Stimulated activated CD4-positive, alpha-beta T cell treated with anti-CD3 and anti-CD28 coated beads, Interleukin-1b, Interleukin-23, amount 100 ng/mL, for 4 hours (primary cell): ENCODE measurements around the gene RSPH1.
A peak's percentile ranks its signal among the peaks of the same experiment; 100 is the strongest.

Experiments
- DNase-seq, 2 donors: peaks; one replicate each; pipeline ENCODE4 v3.0.0-alpha.2; 2020; ENCODE audit warnings: low read depth in 2 of 2

RSPH1 gene

DNA sequence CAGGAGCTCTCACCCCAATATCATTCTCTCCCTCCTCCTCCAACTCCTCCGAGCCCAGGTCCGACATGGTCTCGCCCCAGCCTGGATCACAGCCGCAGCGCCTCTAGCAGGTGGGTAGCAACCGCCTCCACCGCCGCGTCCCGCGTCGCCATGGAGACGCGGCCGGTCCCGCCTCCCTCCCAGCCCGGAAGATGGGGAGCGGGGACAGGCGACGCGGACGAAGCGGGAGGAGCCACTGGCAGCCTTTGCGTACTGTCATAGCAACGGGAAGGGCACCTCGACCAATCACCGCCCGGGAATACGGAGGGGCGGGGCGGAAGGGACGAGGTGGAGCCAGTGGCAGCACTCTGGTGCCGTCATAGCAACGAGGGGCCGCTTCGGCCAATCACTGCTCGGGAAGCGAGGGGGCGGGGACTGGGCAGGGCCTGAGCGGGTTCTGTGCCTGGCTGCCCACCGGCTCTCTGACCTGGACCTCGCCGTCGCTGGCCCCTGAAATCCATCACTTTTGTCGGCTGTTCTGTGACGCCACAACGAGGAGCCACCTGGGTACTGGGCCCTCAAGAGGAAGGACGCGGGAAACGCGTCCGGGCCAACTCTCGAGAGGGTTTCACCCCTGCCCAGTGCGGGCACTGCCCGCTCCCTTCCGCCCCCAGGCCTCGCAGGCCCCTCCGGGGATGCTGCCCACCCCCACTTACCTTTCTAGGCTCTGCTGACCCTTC, at the start of gene RSPH1:
RSPH1 (minus strand) TSS at position 105 of the 719 bp plus-strand sequence; CDS start at position 67, 38 bp downstream.
- DNase-seq, result peak; percentile 98 to 99

DNA sequence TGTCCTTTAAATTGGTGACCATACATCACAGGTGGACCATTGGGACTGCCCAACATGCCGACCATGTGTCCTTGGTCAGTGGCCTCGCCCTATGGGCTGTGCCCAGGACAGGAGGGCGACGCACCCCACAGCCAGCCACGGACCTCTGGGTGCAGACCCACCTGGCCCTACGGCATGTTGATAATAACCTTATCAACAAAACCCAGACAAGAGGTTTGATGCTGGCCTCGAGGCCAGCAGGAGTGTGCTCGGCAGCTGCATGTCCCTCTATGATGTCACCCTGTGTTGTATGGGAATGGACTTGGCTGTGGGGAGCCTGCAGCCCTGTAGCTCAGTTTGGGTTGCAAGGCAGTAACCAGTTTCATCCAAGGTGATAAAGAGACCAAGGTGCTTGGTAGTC, 49.7 kb upstream of the RSPH1 start:
- no peak for DNase-seq

DNA sequence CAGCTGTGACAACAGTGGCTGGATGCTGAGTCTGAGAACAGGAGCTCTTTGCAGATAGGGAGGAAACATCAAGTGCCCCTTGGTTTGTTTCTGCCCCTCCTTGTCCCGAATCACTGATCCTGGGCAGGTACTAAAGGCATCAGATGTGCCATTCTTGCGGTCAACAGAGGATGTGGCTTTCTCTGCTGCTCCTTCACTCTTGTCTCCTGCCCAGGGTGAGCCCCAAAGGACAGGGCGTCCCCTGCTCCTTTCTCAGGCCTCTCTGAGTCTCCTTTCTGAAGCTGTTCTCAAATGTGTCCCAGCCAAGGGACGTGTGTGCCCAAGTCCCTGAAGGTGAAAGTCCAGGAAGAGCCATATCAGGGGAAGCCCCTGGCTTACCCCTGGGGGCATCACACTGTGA, 49.3 kb upstream of the RSPH1 start:
- DNase-seq, result no peak

DNA sequence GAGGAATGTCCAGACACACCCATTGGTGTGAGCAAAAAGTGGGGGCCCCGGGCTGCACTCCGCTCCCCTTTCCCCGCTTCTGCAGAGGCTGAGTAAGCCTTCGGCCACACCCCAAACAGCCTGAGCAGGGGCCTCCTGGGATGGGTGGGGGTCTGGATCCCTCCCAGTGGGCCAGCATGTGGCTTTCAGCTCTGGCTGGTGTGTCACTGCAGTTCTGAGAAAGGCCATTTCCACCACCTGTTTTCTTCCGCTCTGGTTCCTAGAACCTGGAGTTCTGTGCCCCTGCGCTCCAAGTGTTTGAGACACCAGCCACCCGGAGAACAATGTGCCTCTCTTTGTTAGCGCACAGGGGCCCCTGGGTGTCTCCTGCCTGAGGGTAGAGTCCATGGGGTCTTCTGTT, 48.5 kb upstream of the RSPH1 start:
- no peak for DNase-seq

DNA sequence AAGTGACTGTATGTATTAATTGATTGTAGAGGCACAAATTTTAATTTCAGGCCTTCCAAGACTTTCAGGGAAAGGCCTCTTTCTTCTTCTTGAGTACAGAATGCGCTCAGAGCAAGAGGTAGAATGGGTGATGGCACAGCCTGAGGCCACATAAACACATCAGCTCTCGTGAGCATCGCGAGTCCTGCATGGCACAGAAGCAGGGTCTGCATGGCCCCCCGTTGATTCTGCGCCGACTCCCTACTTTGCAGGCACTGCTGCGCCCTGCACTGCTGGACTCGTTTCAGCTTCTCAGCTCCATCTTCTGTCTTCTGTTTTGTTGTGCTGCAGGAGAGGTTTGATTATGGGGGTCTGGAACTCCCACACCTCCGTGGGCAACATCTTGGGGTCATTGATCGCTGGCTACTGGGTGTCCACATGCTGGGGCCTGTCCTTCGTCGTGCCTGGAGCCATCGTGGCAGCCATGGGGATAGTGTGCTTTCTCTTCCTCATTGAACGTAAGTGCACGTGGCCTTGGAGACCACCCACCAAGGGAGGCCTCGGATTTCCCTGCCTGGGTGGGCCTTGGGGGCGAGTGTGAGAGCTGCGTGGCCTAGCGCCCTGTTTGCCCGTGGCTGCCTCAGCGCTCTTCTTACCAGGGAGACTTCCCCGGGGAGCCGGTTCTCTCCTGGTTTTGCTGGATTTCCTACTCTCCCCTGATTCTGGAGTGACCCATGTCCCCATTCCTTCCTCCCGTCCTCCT, 47.3 kb upstream of the RSPH1 start:
- DNase-seq, result no peak

DNA sequence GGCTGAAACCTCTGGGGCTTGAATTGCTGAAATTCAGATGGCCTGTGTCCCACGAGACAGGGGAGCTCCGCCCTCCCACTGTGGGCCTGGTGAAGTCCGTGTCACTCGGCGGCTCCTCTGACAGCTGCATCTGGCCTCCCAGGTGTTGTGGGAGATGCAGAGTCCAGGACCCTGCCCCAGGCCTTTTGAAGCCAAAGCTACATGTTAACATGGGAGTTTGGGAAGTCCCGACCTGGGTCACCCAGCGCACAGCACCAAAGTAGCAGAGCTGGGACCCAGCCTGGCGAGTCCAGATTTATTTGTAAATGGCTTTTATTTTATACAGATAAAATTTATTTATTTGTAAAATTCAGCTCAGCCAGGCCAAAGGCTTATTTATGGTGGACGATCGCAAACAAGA, 46.6 kb upstream of the RSPH1 start:
- no peak for DNase-seq

DNA sequence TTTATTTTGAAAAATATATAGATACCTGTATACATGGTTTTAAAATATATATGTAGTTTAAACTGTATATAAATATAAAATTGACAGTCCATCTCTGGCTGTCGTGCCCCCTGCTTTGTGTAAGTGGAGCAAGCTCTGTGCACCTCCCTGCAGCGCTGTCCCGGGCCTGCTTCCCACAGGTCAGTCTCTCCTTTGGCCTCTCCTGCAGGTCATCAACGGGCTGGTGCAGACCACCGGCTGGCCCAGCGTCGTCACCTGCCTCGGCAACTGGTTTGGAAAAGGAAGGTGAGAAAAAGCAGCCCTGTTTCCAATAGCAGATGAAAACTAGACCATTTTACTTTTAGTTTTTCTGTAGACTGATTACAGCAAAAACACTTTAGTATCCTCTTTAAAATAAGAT, 46.2 kb upstream of the RSPH1 start:
- no peak for DNase-seq

DNA sequence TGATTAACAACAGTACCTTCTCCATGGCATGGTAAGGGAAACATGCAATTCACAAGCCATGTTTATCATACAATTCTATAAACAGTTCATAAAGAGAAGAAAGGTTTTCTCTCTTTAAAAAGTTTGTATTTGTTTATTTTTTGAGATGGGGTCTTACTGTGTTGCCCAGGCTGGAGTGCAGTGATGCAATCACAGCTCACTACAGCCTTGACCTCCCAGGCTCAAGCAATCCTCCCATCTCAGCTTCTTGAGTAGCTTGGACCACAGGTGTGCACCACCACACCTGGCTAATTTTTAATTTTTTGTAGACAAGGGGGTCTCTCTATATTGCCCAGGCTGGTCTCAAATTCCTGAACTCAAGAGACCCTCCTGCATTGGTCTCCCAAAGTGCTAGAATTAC, 45.6 kb upstream of the RSPH1 start:
- no peak for DNase-seq

DNA sequence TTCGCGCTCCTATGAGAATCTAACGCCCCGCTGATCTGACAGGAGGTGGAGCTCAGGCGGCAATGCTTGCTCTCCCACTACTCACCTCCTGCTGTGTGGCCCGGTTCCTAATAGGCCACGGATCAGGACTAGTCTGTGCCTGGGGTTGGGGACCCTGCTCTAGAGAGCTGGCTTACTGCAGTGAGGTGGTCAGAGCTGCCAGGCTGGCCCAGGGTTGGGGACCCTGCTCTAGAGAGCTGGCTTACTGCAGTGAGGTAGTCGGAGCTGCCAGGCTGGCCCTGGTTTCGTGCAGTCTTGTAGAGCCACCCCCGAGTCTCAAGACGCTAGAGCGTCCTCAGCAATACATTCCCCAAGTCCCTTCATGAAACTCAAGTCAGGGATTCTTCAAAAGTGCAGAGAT, 45.1 kb upstream of the RSPH1 start:
- no peak for DNase-seq

DNA sequence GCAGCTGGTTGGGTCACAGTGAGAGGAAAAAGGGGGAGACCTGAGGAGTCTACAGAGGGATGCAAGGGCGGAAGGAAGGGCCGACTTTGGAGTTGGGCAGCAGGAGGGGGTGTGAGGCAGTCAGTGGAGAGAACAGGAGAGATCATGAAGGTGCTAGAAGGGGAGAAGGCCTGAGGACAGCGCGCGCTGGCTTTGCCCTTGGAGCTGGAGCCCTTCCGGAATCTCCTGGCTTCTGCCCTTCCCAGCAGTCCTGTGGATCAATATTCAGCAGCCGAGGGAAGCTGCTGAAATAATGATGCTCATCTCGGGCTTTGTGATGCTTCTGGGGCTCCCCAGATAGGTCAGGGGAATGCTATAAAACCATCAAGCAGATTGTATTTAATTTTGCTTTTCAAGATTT, 44.4 kb upstream of the RSPH1 start:
- DNase-seq, result no peak

DNA sequence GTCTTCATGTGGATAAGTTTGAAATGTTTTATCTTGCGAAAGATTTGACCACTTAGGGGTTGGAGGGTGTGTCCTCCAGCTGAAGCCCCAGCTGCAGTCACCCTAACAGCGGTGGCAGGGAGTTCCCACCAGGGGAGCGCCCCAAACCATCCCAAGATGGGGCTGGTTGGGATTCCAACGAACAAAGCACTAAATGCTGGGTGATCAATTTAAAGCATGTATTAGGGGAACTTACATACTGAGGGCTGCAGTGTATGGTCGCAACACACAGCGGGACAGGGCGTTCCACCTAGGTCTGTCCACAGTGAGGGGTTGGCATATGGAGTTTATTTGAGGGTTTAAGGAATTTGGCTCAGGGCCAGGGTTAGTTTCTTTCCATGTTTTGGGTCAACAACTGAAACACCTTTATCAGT, 43.9 kb upstream of the RSPH1 start:
- no peak for DNase-seq

DNA sequence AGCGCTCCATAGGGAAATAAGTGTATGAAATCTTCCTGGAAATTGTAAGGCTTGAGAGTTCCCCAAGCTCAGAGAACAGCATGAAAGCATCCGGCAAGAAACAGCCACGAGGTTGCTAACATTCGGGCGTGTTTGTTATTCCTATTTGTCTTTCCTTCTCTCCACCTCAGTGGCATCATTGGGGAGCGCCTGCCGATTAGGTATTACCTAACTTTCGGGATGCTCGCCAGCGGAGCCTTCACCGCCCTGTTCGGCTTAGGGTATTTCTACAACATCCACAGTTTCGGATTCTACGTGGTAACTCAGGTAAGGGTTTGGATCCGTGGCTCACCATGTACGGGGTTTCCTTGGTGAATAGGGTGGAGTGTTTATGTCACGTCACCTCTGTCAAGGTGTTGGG, 43.3 kb upstream of the RSPH1 start:
- no peak for DNase-seq

DNA sequence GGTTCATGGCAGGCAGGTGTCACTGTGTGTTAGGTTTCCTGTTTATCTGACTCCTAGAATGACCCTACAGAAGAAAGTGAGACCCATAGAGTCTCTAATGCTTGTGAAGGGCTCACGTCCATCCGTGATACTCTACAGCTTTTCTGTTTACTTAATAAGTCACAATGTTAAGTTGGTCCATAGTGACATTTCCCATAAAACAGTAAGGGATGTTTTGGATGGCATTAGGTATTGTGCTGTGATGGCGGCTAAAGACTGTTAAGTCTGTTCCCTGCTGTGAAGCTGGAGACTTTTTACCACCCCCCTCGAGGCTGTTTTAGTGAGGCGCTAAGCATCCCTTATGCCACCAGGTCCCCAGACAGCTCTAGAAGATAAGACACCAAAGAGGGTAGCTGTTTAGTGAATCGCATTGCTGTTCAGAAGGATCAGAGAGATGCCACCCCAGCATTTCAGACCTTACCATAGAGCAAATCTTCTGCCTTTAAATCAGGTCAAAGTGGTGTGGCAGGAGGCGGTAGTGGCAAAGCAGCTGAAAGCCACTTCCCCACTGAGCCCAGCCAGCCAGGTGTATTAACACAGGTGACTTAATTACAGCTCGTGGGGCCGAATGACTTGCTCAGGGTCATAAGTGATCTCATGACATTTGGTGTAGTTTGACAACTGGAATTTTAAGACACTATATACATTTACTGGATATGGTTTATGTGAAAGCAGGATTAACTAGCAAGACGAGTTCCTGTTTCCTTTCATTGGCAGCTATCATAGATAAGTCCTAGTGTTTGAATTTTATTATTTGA, 42.7 kb upstream of the RSPH1 start:
- DNase-seq, result no peak

DNA sequence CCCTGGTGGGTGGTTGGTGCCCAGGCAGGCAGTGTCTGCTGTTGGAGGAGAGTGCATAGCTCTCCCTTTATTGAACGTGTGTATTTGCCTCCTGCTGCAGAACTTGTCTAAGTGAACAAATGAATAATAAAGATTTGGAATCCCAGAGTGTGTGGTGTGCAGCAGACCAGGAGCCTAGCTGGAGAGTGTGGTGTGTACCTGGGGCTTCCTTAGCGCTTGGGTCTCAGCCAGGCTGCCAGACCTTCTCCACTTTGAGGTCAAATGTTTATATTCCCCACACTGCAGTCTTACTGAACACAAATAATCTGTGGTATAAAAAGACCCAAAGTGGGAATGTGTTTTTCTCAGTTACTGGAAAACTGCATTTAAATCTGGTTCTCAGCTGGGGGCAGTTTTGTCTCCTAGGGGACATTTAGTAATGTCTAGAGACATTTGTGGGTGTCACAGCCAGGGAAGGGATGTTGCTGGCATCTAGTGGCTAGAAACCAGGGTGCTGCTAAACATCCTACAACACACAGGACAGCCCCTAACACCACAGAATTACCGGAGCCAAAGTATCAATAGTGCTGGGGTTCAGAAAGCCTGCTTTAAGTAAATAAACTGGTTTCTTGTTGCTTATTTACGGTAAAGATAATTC, 41.2 kb upstream of the RSPH1 start:
- no peak for DNase-seq

DNA sequence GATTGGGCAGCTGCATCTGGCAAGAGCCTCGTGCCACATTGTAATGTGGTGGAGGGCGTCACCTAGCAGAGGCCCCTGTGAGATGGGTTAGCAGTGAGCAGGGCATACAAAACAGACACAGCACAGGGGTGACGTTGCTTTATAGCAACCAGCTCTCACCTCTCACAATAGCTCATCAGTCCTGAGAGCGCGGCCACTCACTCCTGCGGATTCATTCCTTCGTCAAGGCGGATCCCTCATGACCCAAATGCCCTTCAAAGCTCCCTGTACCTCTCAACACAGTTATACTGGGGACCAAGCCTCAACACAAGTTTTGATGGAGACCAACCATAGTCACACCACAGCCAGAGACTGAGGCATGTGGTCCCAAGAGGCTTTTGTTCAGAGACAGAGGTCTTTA, 40.6 kb upstream of the RSPH1 start:
- no peak for DNase-seq

DNA sequence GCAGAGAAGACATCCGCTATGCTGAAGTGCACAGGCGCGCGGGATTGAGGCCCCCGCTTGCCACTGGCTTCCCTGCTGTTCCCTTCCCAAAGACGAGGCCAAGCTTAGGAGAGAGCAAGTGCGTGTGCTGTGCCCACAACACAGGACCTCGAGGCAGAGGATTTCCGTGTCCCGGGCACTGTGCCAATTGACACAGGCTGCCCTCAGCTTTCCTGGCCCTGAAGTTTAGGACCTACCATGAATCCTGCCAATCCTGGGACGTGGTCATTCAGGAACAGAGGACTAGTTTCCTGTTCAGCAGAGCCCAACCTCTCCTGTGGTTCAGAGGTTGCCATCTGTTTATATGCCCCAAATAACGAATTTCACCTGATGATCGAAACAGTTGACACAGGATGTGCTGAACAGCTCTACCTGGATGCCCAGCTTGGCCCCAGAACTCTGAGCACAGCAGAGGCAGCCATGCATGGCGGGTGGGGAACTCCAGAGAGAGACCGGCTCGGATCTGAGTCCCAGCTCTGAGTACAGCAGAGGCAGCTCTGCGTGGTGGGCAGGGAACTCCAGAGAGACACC, 39.7 kb upstream of the RSPH1 start:
- DNase-seq, result no peak

DNA sequence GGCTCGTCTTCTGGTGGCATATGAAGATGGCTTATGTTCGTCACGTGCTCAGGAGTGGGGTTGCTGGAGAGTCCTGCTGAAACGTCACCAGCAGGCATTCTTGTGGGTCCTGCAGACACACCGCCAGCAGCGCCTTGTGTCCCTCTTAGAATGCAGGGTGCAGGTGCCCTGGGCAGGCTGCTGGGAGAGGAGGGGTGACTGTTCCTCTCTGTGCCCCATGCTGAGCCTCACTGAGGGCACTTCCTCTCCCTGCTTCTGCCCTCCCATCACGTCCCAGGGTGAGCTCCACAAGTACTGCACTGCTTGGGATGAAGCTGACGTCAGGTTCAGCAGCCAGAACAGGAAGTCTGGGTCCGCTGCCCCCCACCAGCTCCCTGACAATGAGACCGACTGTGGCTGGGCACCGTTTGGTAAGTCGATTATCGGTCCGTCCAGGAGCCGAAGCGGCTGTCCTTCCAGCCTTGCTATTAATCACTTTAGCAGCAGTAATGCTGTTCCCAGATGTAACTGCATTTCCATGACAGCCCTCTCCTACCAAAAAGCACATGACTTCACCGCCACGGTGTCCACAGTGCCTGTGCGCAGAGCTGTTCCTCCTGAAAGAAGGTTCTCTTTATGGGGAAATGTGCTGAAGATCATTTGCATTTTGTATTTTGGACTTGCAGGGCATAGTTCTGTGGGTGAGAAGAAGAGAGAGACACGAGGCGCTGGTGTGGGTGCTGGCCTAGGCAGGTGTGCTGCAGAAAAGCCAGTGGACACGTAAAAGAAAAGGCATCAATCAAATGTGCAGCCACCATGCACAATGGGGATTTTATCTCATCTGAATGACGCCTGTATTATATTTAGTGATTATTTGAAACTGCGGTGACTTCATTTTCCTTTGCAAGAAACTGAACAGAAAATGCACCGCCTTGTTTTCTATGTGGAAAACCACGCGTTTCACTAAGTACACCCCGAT, 38.7 kb upstream of the RSPH1 start:
- DNase-seq, result no peak

DNA sequence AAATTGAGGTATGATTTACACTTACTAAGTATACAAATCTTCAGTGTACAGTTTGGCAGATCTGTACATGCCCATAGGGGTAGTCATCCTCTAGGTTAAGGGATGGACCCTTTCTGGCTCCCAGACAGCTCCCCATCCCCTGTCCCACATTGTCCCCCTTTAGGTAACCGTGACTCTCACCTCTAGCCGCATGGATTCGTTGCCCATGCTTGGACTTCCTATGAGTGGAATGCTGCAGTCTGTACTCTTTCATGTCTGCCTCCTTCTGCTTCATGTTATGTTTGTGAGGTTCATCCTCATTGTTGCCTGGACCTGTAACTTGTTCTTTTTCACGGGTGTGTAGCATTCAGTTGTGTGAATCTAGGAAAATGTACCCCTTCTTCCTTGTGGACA, 37.9 kb upstream of the RSPH1 start:
- DNase-seq, result no peak

DNA sequence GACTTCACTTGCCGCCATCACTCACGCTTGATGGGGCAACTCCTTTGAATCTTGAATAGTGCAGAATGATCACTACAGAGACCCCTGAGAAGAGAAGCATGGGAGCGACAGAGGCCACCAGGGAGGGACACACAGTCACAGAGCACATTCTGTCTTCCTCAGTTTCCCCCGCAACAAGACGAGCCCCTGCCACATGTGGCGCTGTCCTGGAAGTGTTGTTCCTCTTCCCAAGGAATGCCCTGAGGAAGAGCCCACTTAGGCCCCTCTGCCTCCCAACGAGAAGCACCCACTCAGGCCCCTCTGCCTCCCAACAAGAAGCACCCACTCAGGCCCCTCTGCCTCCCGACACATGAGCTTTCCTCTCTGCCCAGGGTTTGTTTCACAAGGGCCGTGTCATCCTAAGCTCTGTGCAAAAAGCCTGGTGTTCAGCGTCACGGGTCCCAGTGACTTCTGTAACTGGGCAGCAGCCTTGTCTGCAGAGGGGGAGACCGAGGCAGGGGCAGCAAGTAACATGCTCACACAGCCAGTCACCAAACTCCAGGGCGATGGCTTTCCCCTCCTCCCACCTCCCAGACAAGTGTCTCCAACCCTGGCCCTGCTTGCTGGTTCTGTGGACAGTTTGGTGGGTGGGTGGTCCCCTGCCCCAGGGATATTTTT, 37.4 kb upstream of the RSPH1 start:
- DNase-seq, result no peak
